ENCODE data around the gene TFG.

The TFG gene

DNA sequence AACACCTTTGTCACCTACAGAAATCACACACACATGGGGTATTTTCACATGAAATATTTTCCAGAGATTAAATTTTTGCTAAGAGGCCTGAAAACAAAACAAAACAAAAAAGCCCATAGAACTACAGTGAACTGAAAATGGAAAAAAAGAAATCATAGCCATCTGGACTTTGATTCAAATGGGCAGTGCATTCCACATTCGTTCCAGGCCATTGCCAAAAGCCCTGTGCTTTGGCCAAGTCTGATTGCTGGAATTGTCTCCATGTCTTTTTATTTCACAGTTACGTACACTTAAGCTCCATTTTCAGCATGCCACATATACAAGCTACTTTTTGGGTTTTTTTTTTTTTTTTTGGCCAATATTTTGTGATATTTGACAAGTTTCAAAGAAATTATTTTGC lies 47.1 kb downstream of the TFG start:
- no peak for TF ChIP-seq CTCF (conservative IDR thresholded peaks at IDR 0.05; ENCODE audit: low read depth, low read length)
- no peak overlapping the region for H3K4me3 ChIP-seq (ENCODE audit: low read length)
- no peak for DNase-seq (ENCODE audit: low read depth)

- no peak for TF ChIP-seq CTCF (conservative IDR thresholded peaks at IDR 0.05; ENCODE audit: low read depth, low read length)
- DNase-seq (ENCODE audit: low read depth), result no peak
- H3K4me3 ChIP-seq (ENCODE audit: low read length), result no peak overlapping the region
These were observed 49.9 kb downstream of the TFG start for GRCh38 chr3:100759159-100759558.

DNA sequence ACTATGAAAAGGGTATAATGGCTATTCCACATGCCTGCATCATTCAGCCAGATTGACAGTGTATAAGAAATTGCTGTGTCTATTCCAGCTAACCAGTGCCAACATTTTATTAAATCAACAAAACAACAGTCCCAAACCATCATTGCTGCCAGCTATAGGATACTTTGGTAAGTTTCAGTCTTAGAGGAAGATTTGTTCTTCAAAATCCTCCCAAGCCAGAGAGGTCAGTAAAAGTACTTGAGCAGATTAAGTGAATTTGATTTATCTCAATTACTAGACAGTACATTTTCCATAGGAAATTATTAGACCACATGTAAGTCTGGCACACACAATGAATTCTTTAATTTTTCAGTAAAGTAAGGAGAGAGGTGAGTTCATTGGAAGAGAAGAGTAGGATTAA lies 50.7 kb downstream of the TFG start:
- no peak for TF ChIP-seq CTCF (conservative IDR thresholded peaks at IDR 0.05; ENCODE audit: low read depth, low read length)
- H3K4me3 ChIP-seq (ENCODE audit: low read length), result no peak overlapping the region
- no peak for DNase-seq (ENCODE audit: low read depth)

DNA sequence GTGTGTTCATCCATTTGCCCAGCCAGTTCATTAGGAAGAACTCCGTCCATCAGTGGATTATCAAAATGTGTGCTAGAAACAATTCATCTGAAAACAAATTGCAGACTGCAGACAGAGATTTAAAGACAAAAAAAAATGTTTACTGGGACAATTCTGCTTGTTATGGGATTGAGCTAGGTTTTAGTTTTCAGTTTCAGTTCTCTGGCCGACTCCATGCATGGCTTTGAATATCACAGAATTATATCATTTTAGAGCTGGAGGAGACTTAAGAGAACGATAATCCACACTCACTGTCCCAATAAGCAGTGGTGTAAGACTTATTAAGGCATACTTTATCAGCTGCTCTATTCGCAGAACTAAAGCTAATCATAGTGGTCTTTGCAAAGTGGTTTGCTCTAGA lies 51.1 kb downstream of the TFG start:
- TF ChIP-seq CTCF (conservative IDR thresholded peaks at IDR 0.05; ENCODE audit: low read depth, low read length), result no peak
- H3K4me3 ChIP-seq (ENCODE audit: low read length), result no peak overlapping the region
- no peak for DNase-seq (ENCODE audit: low read depth)

GRCh38 chr3:100761211-100761942 lies 52.1 kb downstream of the TFG start:
- peak; percentile 43 for TF ChIP-seq CTCF (conservative IDR thresholded peaks at IDR 0.05; ENCODE audit: low read depth, low read length)
- DNase-seq (ENCODE audit: low read depth), result no peak

DNA sequence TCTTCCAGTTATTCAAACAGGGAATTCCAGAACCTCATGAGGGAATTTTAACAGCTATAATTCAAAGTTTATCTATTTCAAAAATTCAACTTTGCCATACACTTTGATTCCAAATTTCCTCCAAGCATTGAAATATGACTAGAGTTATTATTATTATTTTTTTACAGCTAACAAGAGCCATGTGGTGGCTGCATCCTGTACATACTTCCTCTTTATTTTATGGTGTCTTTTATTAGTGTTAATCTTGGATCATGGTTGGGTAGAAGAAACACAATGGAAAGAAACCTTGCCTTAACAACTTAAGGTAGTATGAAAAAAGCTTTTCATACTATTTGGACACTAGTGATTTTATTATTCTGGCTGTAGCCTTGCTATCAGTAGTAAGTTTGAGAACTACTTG lies 52.7 kb downstream of the TFG start:
- no peak for DNase-seq (ENCODE audit: low read depth)
- H3K4me3 ChIP-seq (ENCODE audit: low read length), result no peak overlapping the region
- TF ChIP-seq CTCF (conservative IDR thresholded peaks at IDR 0.05; ENCODE audit: low read depth, low read length), result no peak

More at GRCh38 chr3:100761211-100761942, 52.1 kb downstream of the TFG start:
- H3K4me3 ChIP-seq (ENCODE audit: low read length), result no peak overlapping the region

DNA sequence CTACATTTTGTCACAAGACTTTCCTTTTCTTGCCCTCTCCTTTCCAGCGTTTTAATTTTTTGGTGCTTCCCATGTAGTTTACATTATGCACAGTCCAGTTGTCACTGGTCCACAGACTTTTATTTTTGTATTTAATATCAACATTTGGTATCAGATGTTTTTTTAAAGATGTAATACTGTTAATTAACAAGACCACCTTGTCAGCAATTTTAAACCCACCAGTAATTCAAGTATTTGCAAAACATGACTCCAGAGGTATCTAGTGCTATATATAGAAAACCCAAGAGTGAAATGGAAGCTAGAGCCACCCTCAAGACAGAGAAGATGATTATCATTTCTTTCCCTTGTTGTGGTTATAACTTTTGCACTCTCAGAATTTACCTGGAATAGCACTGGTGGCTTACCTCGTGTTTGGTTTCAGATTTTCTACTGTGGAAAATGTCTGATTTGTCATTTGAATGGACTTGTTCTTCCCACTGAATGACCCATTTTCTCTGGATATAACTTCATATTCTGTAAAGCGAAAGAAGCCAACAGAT lies 56.2 kb downstream of the TFG start:
- DNase-seq (ENCODE audit: low read depth), result no peak
- H3K4me3 ChIP-seq (ENCODE audit: low read length), result no peak overlapping the region
- TF ChIP-seq CTCF (conservative IDR thresholded peaks at IDR 0.05; ENCODE audit: low read depth, low read length), result no peak

All from retinal pigment epithelial cell (primary cell).